HL-60/S4 treated with retinoic acid at 250 ng/mL for 4 days and 3 days (cell line): ENCODE results near the gene AADACL2.

Experiments
- in situ Hi-C: fragments of 300-500 bp; cut with MboI; formaldehyde crosslinking; loops from 2 replicates; pipeline ENCODE4 v1.7.0; 2022; ENCODE audit warnings: low sequenced_read_pairs

AADACL2 gene

GRCh38 chr3:151800431-151800830, 66.7 kb downstream of the AADACL2 start:
- in situ Hi-C loops, result no loop called here

DNA sequence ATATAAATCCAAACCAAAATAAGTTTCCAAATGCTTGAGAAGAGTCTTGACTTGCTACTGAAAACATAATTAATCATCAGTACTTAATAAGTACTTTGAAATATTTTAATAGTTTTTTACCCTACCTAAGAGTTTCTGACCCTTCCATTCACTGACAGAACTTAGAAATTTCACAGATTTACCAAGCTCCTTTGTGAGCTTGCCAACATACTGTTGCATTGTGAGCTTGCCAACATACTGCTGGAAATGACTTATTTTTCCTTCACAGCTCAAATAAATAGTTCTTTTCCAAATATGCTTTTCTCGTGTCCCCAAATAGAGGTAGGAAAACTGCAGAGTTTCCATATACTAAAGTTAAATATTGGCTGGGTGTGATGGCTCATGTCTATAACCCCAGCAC, 70.5 kb downstream of the AADACL2 start:
- in situ Hi-C loops, result no loop called here

DNA sequence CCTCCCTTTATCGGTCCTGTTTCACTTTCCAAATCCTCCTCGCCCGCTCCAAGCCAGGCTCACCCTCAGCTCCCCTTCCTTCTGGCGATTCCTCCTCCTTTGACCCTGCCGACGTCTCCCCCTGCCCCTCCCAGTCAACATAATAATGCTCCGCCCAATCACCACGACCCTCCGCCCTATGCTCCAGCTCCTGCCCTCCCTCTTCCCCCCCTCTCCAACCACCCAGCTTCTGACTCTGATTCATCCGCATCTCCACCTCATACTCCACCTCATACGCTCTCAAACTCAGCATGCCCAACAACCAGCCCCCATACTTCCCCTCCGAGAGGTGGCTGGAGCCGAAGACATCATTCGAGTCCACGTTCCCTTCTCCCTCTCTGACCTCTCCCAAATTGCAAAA, 73.1 kb downstream of the AADACL2 start:
- in situ Hi-C loops, result no loop called here
